AG04450 (cell line): Measurements from ENCODE around the gene LRP11. TPM values are rescaled to one million over a fixed set of nuclear protein-coding genes. Genes with fewer than 3 reads are reported as not detected.
A peak's percentile ranks its signal among the peaks of the same experiment; 100 is the strongest.
"Not testable (repeated sequence)": the region's sequence is repeated elsewhere in the genome, so short reads cannot be mapped to it uniquely, and the experiment has no call there.

ENCODE experiments used
- CTCF ChIA-PET: fragments of 300-600, 350-600 bp; formaldehyde crosslinking; extraction: SDS; loops from one replicate; lab custom pipeline; 2022; ENCODE audit warnings: antibody characterized with exemption, inconsistent platforms; lab: Charles Lee
- POLR2A ChIA-PET: fragments of 350-600 bp; formaldehyde crosslinking; extraction: SDS; loops from one replicate; lab custom pipeline; 2021; ENCODE audit warnings: antibody characterized with exemption, inconsistent platforms; lab: Yijun Ruan, JAX
- DNase-seq: peaks from one replicate; pipeline ENCODE4 v3.0.0-alpha.2; 2011; ENCODE audit warnings: low read depth, low spot score
- H3K27ac ChIP-seq: one replicate; pipeline ENCODE4 v1.5.1; 2012; ENCODE audit warnings: low read depth, low read length, control low read depth
- H3K27me3 ChIP-seq: one replicate; pipeline ENCODE4 v1.6.0; 2012; ENCODE audit warnings: low read length; ENCODE audit not compliant: control insufficient read depth, insufficient read depth
- H3K4me3 ChIP-seq: 2 replicates; pipeline ENCODE4 v1.5.1; 2011; ENCODE audit warnings: mild to moderate bottlenecking, low read depth, low read length, control low read depth
- H3K9me3 ChIP-seq: 2 replicates; pipeline ENCODE4 v1.5.1; 2012; ENCODE audit warnings: low read length; ENCODE audit not compliant: control insufficient read depth, insufficient read depth
- CTCF ChIP-seq: IDR thresholded peaks from 2 replicates; pipeline ENCODE4 v1.5.1; 2011; ENCODE audit warnings: low read depth, low read length, control low read depth, inconsistent platforms
- polyA plus RNA-seq: library from polyadenylated mRNA; depleted of rRNA; stranded (reverse); fragments of >200 nt; gene quantifications from 2 replicates; pipeline ENCODE4 v1.2.3, GENCODE V29; 2011

The LRP11 gene
- polyA plus RNA-seq, 1 experiment, result 71.0 TPM

- CTCF ChIA-PET, result interaction anchor here (0.6 to 3.0 kb wide), 17 partner anchors 9 to 926 kb away, joined by 3 to 21 read pairs (median 6); no protein-coding TSS in a partner anchor
- peak overlapping the region; percentile 51 for H3K4me3 ChIP-seq
- TF ChIP-seq CTCF, result peak; percentile 80
- no peaks in the 10 kb centered on the region for H3K9me3 ChIP-seq
- H3K27ac ChIP-seq, result peak overlapping the region; percentile 77
- POLR2A ChIA-PET, result no interaction called here
- DNase-seq, result no peak
- H3K27me3 ChIP-seq, result no peaks in the 10 kb centered on the region
Measured at GRCh38 chr6:149864578-149865535, 698 bp upstream of the LRP11 start.

GRCh38 chr6:149862922-149863697 lies 1.0 kb downstream of the LRP11 start:
- H3K4me3 ChIP-seq, result peak overlapping the region; percentile 51
- no peak for TF ChIP-seq CTCF
- H3K9me3 ChIP-seq, result no peaks in the 10 kb centered on the region
- H3K27me3 ChIP-seq, result no peaks in the 10 kb centered on the region
- ChIA-PET POLR2A (interaction anchor here (0.6 to 1.2 kb wide), 4 partner anchors 8 to 22 kb away, joined by 3 to 4 read pairs (median 3); no protein-coding TSS in a partner anchor), CTCF (interaction anchor here (0.6 to 1.9 kb wide), 4 partner anchors 11 to 215 kb away, joined by 3 to 7 read pairs (median 4); no protein-coding TSS in a partner anchor)
- DNase-seq, result no peak
- H3K27ac ChIP-seq, result peak overlapping the region; percentile 80

- H3K9me3 ChIP-seq, POLR2A ChIA-PET, DNase-seq, H3K27me3 ChIP-seq: not testable (repeated sequence)
- CTCF ChIA-PET, result interaction anchor here (0.6 to 1.9 kb wide), 4 partner anchors 10 to 28 kb away, joined by 3 to 7 read pairs (median 6); no protein-coding TSS in a partner anchor
- Histone ChIP-seq H3K4me3 (peak overlapping the region; percentile 51), H3K27ac (peak overlapping the region; percentile 77)
Measured at GRCh38 chr6:149862424-149862738, 1.8 kb downstream of the LRP11 start.

- Histone ChIP-seq H3K27ac (peak overlapping the region; percentile 77), H3K27me3 (no peaks in the 10 kb centered on the region), H3K4me3 (peak overlapping the region; percentile 51), H3K9me3 (no peaks in the 10 kb centered on the region)
- no peak for TF ChIP-seq CTCF
- CTCF ChIA-PET, result interaction anchor here (0.6 to 1.9 kb wide), 4 partner anchors 25 to 138 kb away, joined by 3 to 7 read pairs (median 4); no protein-coding TSS in a partner anchor
- POLR2A ChIA-PET, result interaction anchor here (1.1 kb wide), 1 partner anchor 21 kb away, joined by 3 read pairs; no protein-coding TSS in a partner anchor
- no peak for DNase-seq
Measured at GRCh38 chr6:149861603-149862423, 2.3 kb downstream of the LRP11 start.
